Neuronal stem cell (in vitro differentiated cells): ENCODE data around the gene NKAP.
"Not testable (repeated sequence)": the region's sequence is repeated elsewhere in the genome, so short reads cannot be mapped to it uniquely, and the experiment has no call there.

ENCODE experiments used
- DNase-seq: peaks from one replicate; pipeline ENCODE4 v3.0.0-alpha.2; 2013; ENCODE audit warnings: low spot score
- H2AFZ ChIP-seq: one replicate; pipeline ENCODE4 v1.6.1; 2013; ENCODE audit warnings: mild to moderate bottlenecking, low read length, inconsistent platforms
- H2AK5ac ChIP-seq: 2 replicates; pipeline ENCODE4 v1.6.1; 2013; ENCODE audit warnings: low read depth, mild to moderate bottlenecking, inconsistent platforms, low read length, moderate library complexity, mixed read lengths
- H2BK120ac ChIP-seq: 2 replicates; pipeline ENCODE4 v1.6.1; 2013; ENCODE audit warnings: low read depth, mild to moderate bottlenecking, inconsistent platforms, low read length, moderate library complexity, mixed read lengths
- H2BK12ac ChIP-seq: one replicate; pipeline ENCODE4 v1.6.1; 2013; ENCODE audit warnings: low read length, inconsistent platforms
- H2BK15ac ChIP-seq: 2 replicates; pipeline ENCODE4 v1.6.1; 2013; ENCODE audit warnings: mild to moderate bottlenecking, low read length, inconsistent platforms, mixed read lengths
- H2BK5ac ChIP-seq: one replicate; pipeline ENCODE4 v1.6.1; 2013; ENCODE audit warnings: inconsistent platforms, mild to moderate bottlenecking, low read length, moderate library complexity
- H3K14ac ChIP-seq: one replicate; pipeline ENCODE4 v1.6.1; 2013; ENCODE audit warnings: low read length, inconsistent platforms
- H3K18ac ChIP-seq: 2 replicates; pipeline ENCODE4 v1.6.1; 2013; ENCODE audit warnings: low read length, inconsistent platforms
- H3K23ac ChIP-seq: 2 replicates; pipeline ENCODE4 v1.6.1; 2013; ENCODE audit warnings: low read depth, mild to moderate bottlenecking, mixed read lengths, low read length, inconsistent platforms; ENCODE audit not compliant: poor library complexity
- H3K27ac ChIP-seq: replicated peaks from 3 replicates; pipeline ENCODE4 v1.5.1; 2013; ENCODE audit warnings: low read length, inconsistent platforms
- H3K27me3 ChIP-seq, 3 experiments: 2 replicates each; pipeline ENCODE4 v1.6.1; 2013; ENCODE audit warnings: low read length in 3 of 3, mild to moderate bottlenecking in 2 of 3, inconsistent platforms in 1 of 3, low read depth in 1 of 3, mixed read lengths in 1 of 3, moderate library complexity in 1 of 3; ENCODE audit not compliant: control insufficient read depth in 3 of 3, insufficient read depth in 3 of 3
- H3K36me3 ChIP-seq, 2 donors: replicated peaks in 1 of 2; 2 replicates each; pipeline ENCODE4 v1.6.1; 2013; ENCODE audit warnings: low read length in 2 of 2; ENCODE audit not compliant: control insufficient read depth in 2 of 2, insufficient read depth in 2 of 2
- H3K4ac ChIP-seq: 2 replicates; pipeline ENCODE4 v1.6.1; 2013; ENCODE audit warnings: inconsistent platforms, mild to moderate bottlenecking, low read length, moderate library complexity
- H3K4me1 ChIP-seq, 2 donors: 1 replicate in 1 of 2; 2 replicates in 1 of 2; pipeline ENCODE4 v1.6.1; 2013; ENCODE audit warnings: low read length in 2 of 2, low read depth in 1 of 2; ENCODE audit not compliant: control insufficient read depth in 2 of 2, insufficient read depth in 1 of 2
- H3K4me2 ChIP-seq: one replicate; pipeline ENCODE4 v1.6.1; 2013; ENCODE audit warnings: mild to moderate bottlenecking, low read length, inconsistent platforms; ENCODE audit not compliant: insufficient read depth, poor library complexity, severe bottlenecking
- H3K4me3 ChIP-seq, 2 donors: 2 replicates each; pipeline ENCODE4 v1.5.1; 2013; ENCODE audit warnings: low read length in 2 of 2, mild to moderate bottlenecking in 2 of 2, inconsistent platforms in 1 of 2, moderate library complexity in 1 of 2
- H3K79me1 ChIP-seq: one replicate; pipeline ENCODE4 v1.6.1; 2013; ENCODE audit warnings: low read depth, mild to moderate bottlenecking, inconsistent platforms, low read length, moderate library complexity
- H3K9ac ChIP-seq: one replicate; pipeline ENCODE4 v1.6.1; 2013; ENCODE audit warnings: mild to moderate bottlenecking, low read depth, low read length, inconsistent platforms; ENCODE audit not compliant: poor library complexity
- H3K9me3 ChIP-seq, 2 donors: replicated peaks in 1 of 2; 2 replicates each; pipeline versions ENCODE3 to v1.6.1; 2013; ENCODE audit warnings: low read length in 2 of 2, mild to moderate bottlenecking in 2 of 2, inconsistent platforms in 1 of 2, low read depth in 1 of 2, mixed read lengths in 1 of 2, moderate library complexity in 1 of 2; ENCODE audit not compliant: control insufficient read depth in 2 of 2, insufficient read depth in 1 of 2
- H4K8ac ChIP-seq: one replicate; pipeline ENCODE4 v1.6.1; 2013; ENCODE audit warnings: low read depth, mild to moderate bottlenecking, inconsistent platforms, low read length, moderate library complexity
- H4K91ac ChIP-seq: one replicate; pipeline ENCODE4 v1.6.1; 2013; ENCODE audit warnings: low read length, low read depth, mild to moderate bottlenecking, inconsistent platforms; ENCODE audit not compliant: poor library complexity
- WGBS, 2 donors: extraction: QIAGEN DNeasy Blood & Tissue Kit; methylation state at CpG; one replicate each; pipeline ENCODE4 v1.1.7; 2013; ENCODE audit warnings: missing lambda C conversion rate in 2 of 2, mixed read lengths in 1 of 2; ENCODE audit not compliant: insufficient read length in 2 of 2, insufficient replicate concordance in 1 of 2; ENCODE audit errors: extremely low coverage in 2 of 2; 5-methylcytosine and 5-hydroxymethylcytosine counted together

NKAP gene

GRCh38 chrX:119942173-119942819, 1.3 kb downstream of the NKAP start:
- Histone ChIP-seq H3K9ac (no peak overlapping the region), H3K18ac (no peak overlapping the region), H3K9me3 (no peaks in the 10 kb centered on the region), H2BK120ac (no peak overlapping the region), H3K27ac (no peak overlapping the region), H3K14ac (no peak overlapping the region), H3K79me1 (no peaks in the 10 kb centered on the region), H3K27me3 (no peaks in the 10 kb centered on the region), H3K23ac (no peak overlapping the region), H4K8ac (no peak overlapping the region), H4K91ac (no peak overlapping the region), H3K4me2 (peak overlapping the region; percentile 64), H3K4me3 (peak overlapping the region; percentile 90 to 93), H2BK5ac (no peak overlapping the region), H3K4ac (no peak overlapping the region), H2AK5ac (no peak overlapping the region), H3K36me3 (peaks cover 0 to 2% of the 10 kb centered on the region in 2 donors), H2AFZ (peak overlapping the region; percentile 92), H2BK15ac (no peak overlapping the region), H2BK12ac (no peak overlapping the region), H3K4me1 (no peaks in the 10 kb centered on the region)
- DNase-seq: no peak
- WGBS, 2 donors: no CpG with 5 or more reads among the region's 13 CpGs

GRCh38 chrX:119941336-119941735, 2.2 kb downstream of the NKAP start:
- Histone ChIP-seq H3K36me3 (peaks cover 0 to 9% of the 10 kb centered on the region in 2 donors), H3K4me2 (no peak overlapping the region), H3K27me3 (no peaks in the 10 kb centered on the region), H2BK5ac (no peak overlapping the region), H3K79me1 (no peaks in the 10 kb centered on the region), H3K23ac (no peak overlapping the region), H2BK120ac (no peak overlapping the region), H3K4ac (no peak overlapping the region), H3K18ac (no peak overlapping the region), H3K9ac (no peak overlapping the region), H3K14ac (no peak overlapping the region), H2BK15ac (no peak overlapping the region), H2BK12ac (no peak overlapping the region), H3K9me3 (no peaks in the 10 kb centered on the region), H2AFZ (no peak overlapping the region), H4K8ac (no peak overlapping the region), H3K4me1 (no peaks in the 10 kb centered on the region), H3K27ac (no peak overlapping the region), H3K4me3 (no peak overlapping the region), H2AK5ac (no peak overlapping the region), H4K91ac (no peak overlapping the region)
- no peak for DNase-seq

- Histone ChIP-seq H3K4me3 (no peak overlapping the region), H3K18ac (no peak overlapping the region), H3K4ac (no peak overlapping the region), H3K27ac (no peak overlapping the region), H4K8ac (no peak overlapping the region), H2BK12ac (no peak overlapping the region), H3K14ac (no peak overlapping the region), H3K9ac (no peak overlapping the region), H3K79me1 (no peaks in the 10 kb centered on the region), H3K9me3 (no peaks in the 10 kb centered on the region), H3K36me3 (peaks cover 4 to 49% of the 10 kb centered on the region in 2 donors), H2AFZ (no peak overlapping the region), H2BK5ac (no peak overlapping the region), H3K4me1 (no peaks in the 10 kb centered on the region), H3K4me2 (no peak overlapping the region), H4K91ac (no peak overlapping the region), H2AK5ac (no peak overlapping the region), H3K27me3 (no peaks in the 10 kb centered on the region), H2BK120ac (no peak overlapping the region), H3K23ac (no peak overlapping the region), H2BK15ac (no peak overlapping the region)
- WGBS, 2 donors: no CpG with 5 or more reads among the region's 3 CpGs
- no peak for DNase-seq
These were observed 8.2 kb downstream of the NKAP start for GRCh38 chrX:119935215-119935874.

- DNase-seq, H3K4me2 ChIP-seq, H2BK120ac ChIP-seq, H2AK5ac ChIP-seq, H2BK5ac ChIP-seq, H3K23ac ChIP-seq, H4K8ac ChIP-seq, H2BK12ac ChIP-seq, H3K27me3 ChIP-seq, H3K36me3 ChIP-seq, H3K9me3 ChIP-seq, H3K27ac ChIP-seq, H3K14ac ChIP-seq, H3K9ac ChIP-seq, H3K4me3 ChIP-seq, H4K91ac ChIP-seq, H3K4me1 ChIP-seq, H2BK15ac ChIP-seq, H3K79me1 ChIP-seq, H2AFZ ChIP-seq, H3K18ac ChIP-seq, H3K4ac ChIP-seq: not testable (repeated sequence)
- WGBS, 2 donors: no CpG with 5 or more reads among the region's 7 CpGs
These were observed 21.2 kb downstream of the NKAP start for GRCh38 chrX:119922391-119922790.
